GM12864 (cell line): ENCODE measurements around the gene RAB3C.

ENCODE experiments used
- DNase-seq: peaks from one replicate; pipeline ENCODE4 v3.0.0-alpha.2; 2011; ENCODE audit warnings: low read depth
- H3K4me3 ChIP-seq: 2 replicates; pipeline ENCODE4 v1.5.1; 2011; ENCODE audit warnings: mild to moderate bottlenecking, low read depth, low read length, control low read depth
- TF ChIP-seq, protein P1 (sequence below): IDR thresholded peaks from 2 replicates; pipeline ENCODE4 v1.5.1; 2011; ENCODE audit warnings: low read depth, mild to moderate bottlenecking, moderate library complexity, low read length, control low read depth, inconsistent platforms; ENCODE audit errors: missing control alignments

RAB3C gene

DNA sequence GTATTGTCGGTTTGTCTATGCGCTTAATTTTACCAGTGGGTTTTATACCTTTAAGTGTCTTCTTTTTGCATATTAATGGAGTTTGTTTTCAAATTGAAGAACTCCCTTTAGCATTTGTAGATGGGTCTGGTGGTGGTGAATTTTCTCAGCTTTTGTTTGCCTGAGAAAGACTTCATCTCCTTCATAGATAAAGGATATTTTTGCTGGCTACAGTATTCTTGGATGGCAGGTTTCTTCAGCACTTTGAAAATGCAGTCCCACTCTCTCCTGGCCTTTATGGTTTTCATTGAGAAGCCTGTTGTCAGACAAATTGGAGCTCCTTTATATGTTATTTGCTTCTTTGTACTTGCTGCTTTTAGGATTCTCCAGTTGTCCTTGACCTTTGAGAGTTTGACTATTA lies 142.1 kb downstream of the RAB3C start:
- TF ChIP-seq, protein P1, sequence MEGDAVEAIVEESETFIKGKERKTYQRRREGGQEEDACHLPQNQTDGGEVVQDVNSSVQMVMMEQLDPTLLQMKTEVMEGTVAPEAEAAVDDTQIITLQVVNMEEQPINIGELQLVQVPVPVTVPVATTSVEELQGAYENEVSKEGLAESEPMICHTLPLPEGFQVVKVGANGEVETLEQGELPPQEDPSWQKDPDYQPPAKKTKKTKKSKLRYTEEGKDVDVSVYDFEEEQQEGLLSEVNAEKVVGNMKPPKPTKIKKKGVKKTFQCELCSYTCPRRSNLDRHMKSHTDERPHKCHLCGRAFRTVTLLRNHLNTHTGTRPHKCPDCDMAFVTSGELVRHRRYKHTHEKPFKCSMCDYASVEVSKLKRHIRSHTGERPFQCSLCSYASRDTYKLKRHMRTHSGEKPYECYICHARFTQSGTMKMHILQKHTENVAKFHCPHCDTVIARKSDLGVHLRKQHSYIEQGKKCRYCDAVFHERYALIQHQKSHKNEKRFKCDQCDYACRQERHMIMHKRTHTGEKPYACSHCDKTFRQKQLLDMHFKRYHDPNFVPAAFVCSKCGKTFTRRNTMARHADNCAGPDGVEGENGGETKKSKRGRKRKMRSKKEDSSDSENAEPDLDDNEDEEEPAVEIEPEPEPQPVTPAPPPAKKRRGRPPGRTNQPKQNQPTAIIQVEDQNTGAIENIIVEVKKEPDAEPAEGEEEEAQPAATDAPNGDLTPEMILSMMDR = no peak
- no peak overlapping the region for H3K4me3 ChIP-seq
- no peak for DNase-seq

DNA sequence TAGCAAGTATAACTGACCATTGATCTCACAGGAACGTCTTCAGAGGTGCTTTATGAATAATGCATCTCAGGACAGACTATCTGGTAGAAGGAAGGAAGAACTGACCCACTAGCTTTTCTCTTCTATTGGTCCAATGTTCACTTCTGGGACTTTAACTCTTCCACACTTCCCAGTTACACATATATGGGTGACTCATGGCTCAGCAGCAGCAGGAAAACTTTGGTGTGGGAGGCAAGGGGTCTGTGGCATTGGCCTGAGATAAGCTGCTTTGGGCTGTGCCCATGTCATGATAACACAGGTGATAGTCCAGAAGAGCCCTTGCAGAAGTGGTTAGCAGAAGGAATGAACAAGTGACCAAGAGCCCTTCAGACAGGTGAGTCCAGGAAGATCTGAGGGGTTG lies 148.8 kb downstream of the RAB3C start:
- TF ChIP-seq, protein P1 = no peak

DNA sequence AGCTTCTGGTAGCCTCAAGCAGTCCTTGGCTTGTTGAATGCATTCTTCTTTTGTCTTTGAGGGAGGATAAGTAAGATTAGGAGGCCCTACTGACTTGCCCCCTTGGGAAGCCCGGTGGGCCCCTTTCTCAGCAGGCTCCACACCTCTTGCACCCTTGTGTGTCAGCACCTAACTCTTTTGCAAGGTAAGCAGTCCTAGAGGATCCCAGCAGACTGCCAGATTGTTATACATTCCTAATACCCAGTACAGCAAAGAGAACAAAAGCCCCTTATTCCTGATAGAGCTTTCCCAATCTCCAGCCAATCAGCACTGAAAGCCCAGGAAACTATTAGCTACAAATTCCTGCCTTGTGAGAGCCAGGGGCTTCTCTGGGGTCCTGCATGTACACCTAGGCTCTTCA lies 152.8 kb downstream of the RAB3C start:
- no peak overlapping the region for H3K4me3 ChIP-seq
- TF ChIP-seq, protein P1 = no peak
- DNase-seq = no peak

More for the DNA sequence above, 148.8 kb downstream of the RAB3C start:
- no peak overlapping the region for H3K4me3 ChIP-seq
- DNase-seq = no peak

DNA sequence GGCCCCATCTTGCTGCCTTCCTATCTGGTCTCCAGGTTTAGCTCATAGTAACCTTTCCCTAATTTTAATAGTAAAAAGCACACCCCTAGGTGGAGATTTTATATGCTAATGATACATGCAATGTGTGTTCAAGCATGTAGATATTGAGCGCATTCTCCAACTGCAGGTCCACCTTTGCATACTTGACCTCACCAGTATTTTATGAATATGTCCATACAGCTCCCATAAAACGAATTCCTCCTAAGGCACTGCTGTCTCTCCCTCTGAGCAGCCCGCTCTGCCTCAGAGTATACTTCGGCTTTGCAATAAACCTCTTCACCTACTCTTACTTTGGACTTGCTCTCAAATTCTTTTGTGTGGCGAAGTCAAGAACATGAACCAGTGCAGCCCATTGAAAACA lies 153.3 kb downstream of the RAB3C start:
- no peak for DNase-seq
- TF ChIP-seq, protein P1 = no peak
- H3K4me3 ChIP-seq = no peak overlapping the region

DNA sequence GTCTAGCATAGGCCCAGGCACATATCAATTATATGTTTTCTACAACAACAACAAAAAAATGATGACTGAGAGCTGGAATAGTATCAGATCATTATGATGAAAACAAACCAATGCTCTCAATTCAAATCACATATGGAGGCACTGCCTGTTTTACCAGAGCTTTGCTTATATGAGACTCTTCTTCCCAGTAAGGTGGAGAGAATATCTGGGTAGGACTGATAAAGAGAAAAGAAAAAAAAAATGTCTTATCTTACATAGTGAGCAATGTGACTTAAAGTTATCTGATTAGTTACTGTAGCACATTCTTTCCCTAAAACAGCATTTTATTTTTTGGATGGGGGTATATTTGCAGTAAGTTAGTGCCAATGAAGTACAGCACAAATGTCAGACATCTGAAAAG lies 154.8 kb downstream of the RAB3C start:
- TF ChIP-seq, protein P1 = no peak
- no peak overlapping the region for H3K4me3 ChIP-seq
- no peak for DNase-seq

DNA sequence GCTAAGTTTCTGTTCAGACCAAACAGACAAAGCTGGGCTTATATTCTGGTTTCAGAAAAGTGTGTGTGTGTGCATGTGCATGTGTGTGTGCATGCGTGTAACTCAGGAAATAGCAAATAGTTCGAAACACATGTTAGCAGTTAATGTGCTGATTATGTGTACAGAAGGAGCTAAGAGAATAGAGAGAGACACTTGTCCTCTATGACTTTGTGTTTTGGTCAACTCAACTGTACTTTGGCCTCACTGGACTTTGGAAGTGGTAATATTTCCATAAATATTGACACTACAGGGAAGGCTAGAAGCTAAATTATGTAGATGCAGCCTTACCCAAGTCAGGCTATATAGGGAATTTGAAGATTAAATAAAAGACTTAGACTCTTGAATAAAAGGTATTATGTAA lies 155.5 kb downstream of the RAB3C start:
- DNase-seq = no peak
- no peak overlapping the region for H3K4me3 ChIP-seq
- TF ChIP-seq, protein P1 = no peak

DNA sequence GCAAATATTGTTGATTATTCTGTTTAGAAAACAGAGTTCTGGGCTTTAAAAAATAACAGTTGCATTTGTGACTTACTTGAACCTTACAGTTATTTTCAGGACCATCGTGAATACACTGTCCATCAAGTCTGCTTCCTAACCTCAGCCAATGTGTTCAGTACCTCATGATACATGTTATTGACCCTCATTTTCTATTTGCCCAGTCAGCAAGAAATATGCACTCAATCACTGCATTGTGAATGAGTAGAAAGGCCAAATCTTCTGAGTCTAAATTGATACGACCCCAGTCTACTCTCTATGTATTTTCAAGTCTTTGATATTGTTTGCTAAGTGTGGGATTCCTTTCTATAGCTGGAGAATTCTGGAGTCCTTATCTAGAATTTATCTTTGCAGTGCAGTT lies 156.2 kb downstream of the RAB3C start:
- TF ChIP-seq, protein P1 = no peak
- no peak for DNase-seq
- no peak overlapping the region for H3K4me3 ChIP-seq
